ENCODE measurements around the gene ENPP1. TPM values are rescaled to one million over a fixed set of nuclear protein-coding genes. Genes with fewer than 3 reads are reported as not detected.

ENPP1 gene
- total and polyA plus RNA-seq, 2 of the 4 experiments (the other 2 are of a cell fraction): 10.9 to 38.9 TPM

DNA sequence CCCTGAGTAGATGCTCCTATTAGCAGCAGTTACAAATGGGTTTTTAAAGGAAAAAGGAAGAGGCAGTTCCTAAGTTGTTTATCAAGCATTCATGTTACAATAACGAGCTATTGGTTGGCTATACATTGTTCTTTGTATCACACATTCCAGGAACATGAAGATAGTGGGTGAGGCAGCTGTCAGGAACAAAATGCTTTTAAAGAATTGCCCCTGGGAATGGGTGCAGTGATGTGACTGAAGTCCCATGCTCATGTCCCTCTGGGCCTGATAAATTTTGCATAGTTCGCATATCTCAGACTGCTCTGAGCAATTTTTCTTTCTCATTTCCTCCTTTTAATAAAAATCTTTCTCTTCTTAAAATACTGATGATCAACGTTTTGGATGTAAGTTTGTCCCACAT lies 3.7 kb downstream of the ENPP1 start:
- ATAC-seq (ENCODE audit: low read depth) (no peak), DNase-seq (no peak)
- Histone ChIP-seq H4K5ac (ENCODE audit: low read depth, low read length) (no peak overlapping the region), H3K4ac (ENCODE audit: low read depth, low read length) (no peak overlapping the region), H2BK20ac (ENCODE audit: low read depth, low read length) (no peak overlapping the region), H2AK9ac (replicated peaks; ENCODE audit: low read depth, low read length, poor library complexity) (no peak overlapping the region), H3K79me1 (ENCODE audit: low read depth in 1 of 2, low read length in 2 of 2) (peaks cover 4 to 27% of the 10 kb centered on the region in 2 experiments; a peak in 3 of 4 replicates), H2AK5ac (ENCODE audit: low read depth, low read length) (no peak overlapping the region), H2BK120ac (ENCODE audit: low read depth, low read length) (no peak overlapping the region), H3K27ac (ENCODE audit: insufficient read depth, low read length) (no peak overlapping the region), H3K18ac (ENCODE audit: low read depth, low read length) (no peak overlapping the region), H3K4me3 (ENCODE audit: insufficient read depth, low read depth, low read length) (no peak overlapping the region), H3K23ac (ENCODE audit: low read depth, low read length) (no peak overlapping the region), H3K9me1 (ENCODE audit: insufficient read depth, low read length) (no peaks in the 10 kb centered on the region), H2BK15ac (ENCODE audit: low read depth, low read length) (no peak overlapping the region), H3K4me1 (ENCODE audit: control insufficient read depth, insufficient read depth, low read length) (no peaks in the 10 kb centered on the region), H4K8ac (ENCODE audit: low read depth in 2 of 2, low read length in 2 of 2) (no peak overlapping the region), H3K36me3 (ENCODE audit: control insufficient read depth, insufficient read depth, low read length) (no peaks in the 10 kb centered on the region), H2AFZ (replicated peaks; ENCODE audit: low read length, poor library complexity) (no peak overlapping the region), H3K9ac (ENCODE audit: low read depth, low read length) (no peak overlapping the region), H4K91ac (ENCODE audit: insufficient read depth, low read depth, low read length) (no peak overlapping the region), H3K9me3 (ENCODE audit: control insufficient read depth, insufficient read depth, low read length) (no peaks in the 10 kb centered on the region), H3K56ac (ENCODE audit: extremely low read depth, insufficient read depth, low read length) (no peak overlapping the region), H3K27me3 (ENCODE audit: control insufficient read depth, insufficient read depth, low read length) (no peaks in the 10 kb centered on the region), H2BK5ac (ENCODE audit: low read depth, low read length, poor library complexity, severe bottlenecking) (no peak overlapping the region), H3K14ac (replicated peaks; ENCODE audit: low read depth, low read length) (no peak overlapping the region), H3K4me2 (ENCODE audit: low read depth, low read length) (no peak overlapping the region), H4K20me1 (ENCODE audit: insufficient read depth, low read length) (no peaks in the 10 kb centered on the region)
- CTCF ChIA-PET: no interaction called here
- intact Hi-C loops (cut with micrococcal nuclease): no loop called here
- no CpG with 5 or more reads among the region's 3 CpGs for WGBS, 2 experiments (ENCODE audit: extremely low coverage in 2 of 2, insufficient read length in 1 of 2)
- dilution Hi-C loops (cut with HindIII; ENCODE audit: low sequenced_read_pairs, unreplicated experiment): no loop called here
- POLR2A ChIA-PET (ENCODE audit: unreplicated experiment): no interaction called here
- in situ Hi-C loops (cut with MboI; ENCODE audit: low sequenced_read_pairs): no loop called here
- TF ChIP-seq FOS (IDR thresholded peaks at IDR 0.05; ENCODE audit: low read depth, low read length): no peak
- TF ChIP-seq RCOR1 (IDR thresholded peaks at IDR 0.05; ENCODE audit: insufficient replicate concordance, low read length): no peak
- no peak for TF ChIP-seq NFE2L2 (IDR thresholded peaks at IDR 0.05; ENCODE audit: low read depth, low read length)
- no peak for TF ChIP-seq CHD1 (IDR thresholded peaks at IDR 0.05; ENCODE audit: low read depth, low read length)
- TF ChIP-seq MXI1 (IDR thresholded peaks at IDR 0.05; ENCODE audit: borderline replicate concordance, low read depth, low read length): no peak
- TF ChIP-seq MAFK (IDR thresholded peaks at IDR 0.05; ENCODE audit: low read depth, low read length): no peak
- TF ChIP-seq ELK1 (IDR thresholded peaks at IDR 0.05; ENCODE audit: borderline replicate concordance, low read depth, low read length): no peak
- no peak for TF ChIP-seq BHLHE40 (IDR thresholded peaks at IDR 0.05; ENCODE audit: low read depth, low read length)
- TF ChIP-seq USF2 (IDR thresholded peaks at IDR 0.05; ENCODE audit: low read depth, low read length): no peak
- TF ChIP-seq SMC3 (IDR thresholded peaks at IDR 0.05; ENCODE audit: low read depth, low read length): no peak
- TF ChIP-seq RAD21 (IDR thresholded peaks at IDR 0.05; ENCODE audit: low read length): no peak
- no peak for TF ChIP-seq CEBPB (IDR thresholded peaks at IDR 0.05; ENCODE audit: low read depth, low read length)
- TF ChIP-seq CTCF (conservative IDR thresholded peaks at IDR 0.05; ENCODE audit: low read depth, low read length): no peak
- no TSS peak for BruUV-seq (replicated peaks)

All from IMR-90 (cell line).